Nephron progenitor cell (in vitro differentiated cells): ENCODE data around the gene CHST9.

Experiments
- DNase-seq: peaks from one replicate; pipeline ENCODE4 v3.0.0; 2021
- H3K27ac Mint-ChIP-seq: 2 replicates; pipeline ENCODE4 v1.8.0; 2021; ENCODE audit warnings: mild to moderate bottlenecking, moderate library complexity, mixed read lengths
- H3K27me3 Mint-ChIP-seq: 2 replicates; pipeline ENCODE4 v1.8.0; 2021; ENCODE audit warnings: mild to moderate bottlenecking, low read depth, mixed read lengths; ENCODE audit not compliant: poor library complexity
- H3K36me3 Mint-ChIP-seq: 2 replicates; pipeline ENCODE4 v1.8.0; 2021; ENCODE audit warnings: low read depth, mixed read lengths
- H3K4me1 Mint-ChIP-seq: 2 replicates; pipeline ENCODE4 v1.8.0; 2021; ENCODE audit warnings: mixed read lengths
- H3K4me3 Mint-ChIP-seq: 2 replicates; pipeline ENCODE4 v1.8.0; 2021; ENCODE audit warnings: mild to moderate bottlenecking, moderate library complexity, mixed read lengths
- H3K9me3 Mint-ChIP-seq: 2 replicates; pipeline ENCODE4 v1.8.0; 2021; ENCODE audit warnings: mild to moderate bottlenecking, moderate library complexity, mixed read lengths
- TF ChIP-seq, protein P1 (sequence below): fragments of 200-600 bp; sonication (generic); IDR thresholded peaks from 2 replicates; pipeline ENCODE4 v1.5.0; 2021; ENCODE audit warnings: antibody characterized with exemption

CHST9 gene

DNA sequence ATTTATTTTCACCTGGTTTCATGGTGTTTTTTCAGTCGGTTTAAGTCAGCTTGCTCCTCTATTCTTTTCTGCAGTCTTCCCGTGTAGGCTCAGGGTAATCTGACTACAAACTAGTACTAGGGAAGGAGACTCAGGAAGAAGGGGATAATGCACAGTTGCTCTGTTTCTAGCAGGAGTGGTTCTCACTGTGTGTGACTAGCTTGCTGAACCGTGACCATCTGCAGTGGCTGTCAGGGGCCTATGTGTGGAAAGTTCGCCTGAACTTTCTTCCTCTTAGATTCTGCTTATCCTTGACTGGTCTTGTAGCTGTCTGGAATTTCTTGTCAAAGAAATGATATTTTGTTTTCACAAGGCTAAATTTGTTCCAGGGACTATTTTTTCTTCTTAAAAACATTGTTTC lies 273.3 kb downstream of the CHST9 start:
- Mint-ChIP-seq H3K27me3 (peaks cover 4% of the 10 kb centered on the region), H3K4me3 (no peak overlapping the region), H3K9me3 (peaks cover 3% of the 10 kb centered on the region), H3K36me3 (no peaks in the 10 kb centered on the region), H3K27ac (no peak overlapping the region), H3K4me1 (peaks cover 28% of the 10 kb centered on the region)
- TF ChIP-seq, protein P1, sequence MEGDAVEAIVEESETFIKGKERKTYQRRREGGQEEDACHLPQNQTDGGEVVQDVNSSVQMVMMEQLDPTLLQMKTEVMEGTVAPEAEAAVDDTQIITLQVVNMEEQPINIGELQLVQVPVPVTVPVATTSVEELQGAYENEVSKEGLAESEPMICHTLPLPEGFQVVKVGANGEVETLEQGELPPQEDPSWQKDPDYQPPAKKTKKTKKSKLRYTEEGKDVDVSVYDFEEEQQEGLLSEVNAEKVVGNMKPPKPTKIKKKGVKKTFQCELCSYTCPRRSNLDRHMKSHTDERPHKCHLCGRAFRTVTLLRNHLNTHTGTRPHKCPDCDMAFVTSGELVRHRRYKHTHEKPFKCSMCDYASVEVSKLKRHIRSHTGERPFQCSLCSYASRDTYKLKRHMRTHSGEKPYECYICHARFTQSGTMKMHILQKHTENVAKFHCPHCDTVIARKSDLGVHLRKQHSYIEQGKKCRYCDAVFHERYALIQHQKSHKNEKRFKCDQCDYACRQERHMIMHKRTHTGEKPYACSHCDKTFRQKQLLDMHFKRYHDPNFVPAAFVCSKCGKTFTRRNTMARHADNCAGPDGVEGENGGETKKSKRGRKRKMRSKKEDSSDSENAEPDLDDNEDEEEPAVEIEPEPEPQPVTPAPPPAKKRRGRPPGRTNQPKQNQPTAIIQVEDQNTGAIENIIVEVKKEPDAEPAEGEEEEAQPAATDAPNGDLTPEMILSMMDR: no peak
- DNase-seq: peak; percentile 24

DNA sequence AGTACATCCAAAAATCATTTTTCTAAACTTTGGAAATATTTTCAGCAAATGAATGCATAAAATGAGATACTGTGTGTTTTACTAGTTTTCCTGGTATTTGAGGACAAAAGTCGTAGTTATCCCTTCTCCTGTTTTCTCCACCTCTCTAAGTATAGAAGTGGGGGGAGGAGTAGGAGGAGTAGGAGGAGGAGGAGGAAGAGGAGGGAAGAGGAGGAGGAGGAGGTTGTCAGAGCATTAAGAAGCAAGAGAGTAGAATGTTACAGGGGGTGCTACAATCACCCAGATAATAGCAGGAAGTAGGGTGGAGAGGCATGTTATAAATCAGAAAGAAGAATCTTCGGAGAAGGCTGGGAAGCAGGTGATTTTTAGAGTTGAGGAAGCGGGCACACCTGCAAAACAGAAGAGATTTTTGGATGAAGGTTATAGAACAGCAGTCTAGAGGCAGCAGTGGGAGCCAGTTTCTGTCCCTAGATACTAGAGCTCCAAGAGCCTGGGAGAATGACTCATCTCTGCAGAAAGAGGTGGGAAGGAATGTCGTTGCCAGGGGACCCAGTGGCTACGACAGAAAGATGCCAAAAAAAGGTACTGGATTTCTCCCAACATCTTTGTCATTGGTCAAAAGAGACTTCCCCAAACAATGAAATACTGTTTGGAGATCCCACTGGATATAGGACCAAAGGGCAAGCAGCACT lies 275.4 kb downstream of the CHST9 start:
- Mint-ChIP-seq H3K9me3 (peaks cover 6% of the 10 kb centered on the region), H3K36me3 (no peaks in the 10 kb centered on the region), H3K27ac (peak overlapping the region; percentile 30), H3K4me3 (no peak overlapping the region), H3K27me3 (peaks cover 4% of the 10 kb centered on the region), H3K4me1 (peaks cover 28% of the 10 kb centered on the region)
- no peak for DNase-seq
- TF ChIP-seq, protein P1: no peak

DNA sequence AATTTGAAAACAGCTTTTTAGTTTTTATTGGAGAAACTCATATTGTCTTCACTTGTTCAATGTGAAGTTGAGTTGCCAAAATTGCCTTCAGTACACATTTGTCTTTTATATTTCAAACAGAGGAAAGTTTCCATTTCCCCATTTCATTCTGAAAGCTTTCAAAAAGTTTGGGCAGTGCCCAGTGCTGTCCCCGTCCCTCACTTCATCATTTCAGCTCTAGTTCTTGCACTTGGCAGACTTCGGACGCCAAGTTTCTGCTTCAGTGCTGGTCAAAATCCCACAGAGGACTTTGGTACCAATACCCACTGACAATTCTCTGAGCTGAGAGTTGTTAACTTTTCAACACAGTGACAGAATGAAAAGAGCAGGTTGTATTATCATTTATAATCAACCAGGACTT lies 276.2 kb downstream of the CHST9 start:
- H3K27ac Mint-ChIP-seq: no peak overlapping the region
- peaks cover 28% of the 10 kb centered on the region for H3K4me1 Mint-ChIP-seq
- TF ChIP-seq, protein P1: no peak
- H3K4me3 Mint-ChIP-seq: no peak overlapping the region
- H3K9me3 Mint-ChIP-seq: peaks cover 14% of the 10 kb centered on the region
- no peak for DNase-seq
- peaks cover 4% of the 10 kb centered on the region for H3K27me3 Mint-ChIP-seq
- H3K36me3 Mint-ChIP-seq: peaks cover 5% of the 10 kb centered on the region

DNA sequence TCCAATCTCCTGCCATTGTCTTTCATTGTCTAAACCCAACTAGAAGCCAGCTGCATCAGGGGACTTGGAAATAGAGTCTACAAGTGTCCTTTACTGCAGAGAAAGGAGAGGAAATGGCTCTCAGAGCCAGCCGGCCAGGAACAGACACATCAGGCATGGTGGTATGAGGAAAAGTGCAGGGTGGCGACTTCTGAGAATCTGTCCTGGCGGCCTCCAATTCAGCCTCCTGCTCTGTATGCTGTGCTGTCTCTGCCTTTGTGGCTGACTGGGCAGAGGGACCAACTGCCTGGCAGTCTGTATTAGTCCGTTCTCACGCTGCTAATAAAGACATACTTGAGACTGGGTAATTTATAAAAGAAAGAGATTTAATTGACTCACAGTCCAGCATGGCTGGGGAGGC lies 282.8 kb downstream of the CHST9 start:
- TF ChIP-seq, protein P1: no peak
- H3K4me1 Mint-ChIP-seq: no peaks in the 10 kb centered on the region
- H3K9me3 Mint-ChIP-seq: peaks cover 31% of the 10 kb centered on the region
- DNase-seq: no peak
- H3K36me3 Mint-ChIP-seq: peaks cover 5% of the 10 kb centered on the region
- no peak overlapping the region for H3K27ac Mint-ChIP-seq
- H3K4me3 Mint-ChIP-seq: no peak overlapping the region
- peaks cover 3% of the 10 kb centered on the region for H3K27me3 Mint-ChIP-seq

DNA sequence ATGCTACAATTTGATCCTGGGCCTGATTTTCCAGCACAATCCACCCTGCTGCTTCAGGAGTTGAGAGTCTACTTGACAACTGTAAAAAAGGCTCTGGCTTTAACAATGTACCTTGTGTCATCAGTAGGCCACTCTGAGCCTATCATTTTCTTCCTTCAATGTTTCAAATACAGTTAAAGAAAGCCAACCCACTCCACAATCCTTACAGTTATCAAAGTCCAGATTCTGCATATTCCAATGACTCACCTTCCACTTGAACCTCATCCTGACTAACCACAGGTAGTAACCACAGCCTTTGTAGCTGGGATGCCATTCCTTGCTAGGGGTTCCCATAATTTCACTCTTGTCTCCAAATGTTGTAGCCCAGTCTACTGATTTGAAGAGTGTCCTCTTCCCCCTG lies 284.1 kb downstream of the CHST9 start:
- DNase-seq: no peak
- Mint-ChIP-seq H3K36me3 (peaks cover 5% of the 10 kb centered on the region), H3K4me3 (no peak overlapping the region), H3K27ac (no peak overlapping the region), H3K9me3 (peaks cover 25% of the 10 kb centered on the region), H3K4me1 (no peaks in the 10 kb centered on the region), H3K27me3 (peaks cover 3% of the 10 kb centered on the region)
- TF ChIP-seq, protein P1: no peak

DNA sequence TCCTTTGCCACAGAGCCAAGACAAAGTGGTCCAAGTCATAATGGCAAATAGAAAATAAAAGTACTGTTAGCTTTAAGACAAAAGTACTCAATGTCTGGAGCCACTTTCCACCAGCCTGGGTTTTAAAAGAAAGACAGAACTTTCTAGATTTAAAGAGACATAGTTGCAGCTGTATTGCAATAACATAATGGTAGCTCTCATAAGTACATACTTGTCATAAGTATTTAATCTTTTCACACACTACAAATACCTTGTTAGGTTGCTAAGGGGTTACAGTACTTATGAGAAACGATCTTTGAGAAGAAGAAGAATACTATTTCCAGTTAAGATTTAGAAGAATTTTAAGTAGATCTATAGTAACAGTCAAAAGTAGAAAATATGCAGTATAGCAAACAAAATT lies 290.7 kb downstream of the CHST9 start:
- peaks cover 7% of the 10 kb centered on the region for H3K27me3 Mint-ChIP-seq
- no peaks in the 10 kb centered on the region for H3K36me3 Mint-ChIP-seq
- TF ChIP-seq, protein P1: no peak
- DNase-seq: no peak
- no peaks in the 10 kb centered on the region for H3K4me1 Mint-ChIP-seq
- no peak overlapping the region for H3K27ac Mint-ChIP-seq
- H3K9me3 Mint-ChIP-seq: no peaks in the 10 kb centered on the region
- no peak overlapping the region for H3K4me3 Mint-ChIP-seq
